ENCODE results near the gene CMYA5.

DNA sequence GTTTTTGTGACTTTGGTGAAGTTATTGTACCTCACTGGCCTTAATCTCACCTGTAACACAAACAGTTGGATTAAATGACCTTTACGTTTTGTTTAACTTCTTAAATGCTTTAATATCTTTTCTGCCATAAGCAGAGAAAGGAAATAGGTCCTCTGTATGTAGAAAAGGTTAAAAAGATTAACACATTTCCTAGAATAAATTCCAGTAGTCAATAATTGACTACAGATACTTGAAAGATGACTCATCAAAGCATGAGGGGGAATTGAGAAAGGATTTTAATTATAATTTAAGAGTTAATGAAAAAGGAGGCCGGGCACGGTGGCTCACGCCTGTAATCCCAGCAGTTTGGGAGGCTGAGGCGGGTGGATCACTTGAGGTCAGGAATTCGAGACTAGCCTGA, 35.8 kb upstream of the CMYA5 start:
- TF ChIP-seq, protein P1, sequence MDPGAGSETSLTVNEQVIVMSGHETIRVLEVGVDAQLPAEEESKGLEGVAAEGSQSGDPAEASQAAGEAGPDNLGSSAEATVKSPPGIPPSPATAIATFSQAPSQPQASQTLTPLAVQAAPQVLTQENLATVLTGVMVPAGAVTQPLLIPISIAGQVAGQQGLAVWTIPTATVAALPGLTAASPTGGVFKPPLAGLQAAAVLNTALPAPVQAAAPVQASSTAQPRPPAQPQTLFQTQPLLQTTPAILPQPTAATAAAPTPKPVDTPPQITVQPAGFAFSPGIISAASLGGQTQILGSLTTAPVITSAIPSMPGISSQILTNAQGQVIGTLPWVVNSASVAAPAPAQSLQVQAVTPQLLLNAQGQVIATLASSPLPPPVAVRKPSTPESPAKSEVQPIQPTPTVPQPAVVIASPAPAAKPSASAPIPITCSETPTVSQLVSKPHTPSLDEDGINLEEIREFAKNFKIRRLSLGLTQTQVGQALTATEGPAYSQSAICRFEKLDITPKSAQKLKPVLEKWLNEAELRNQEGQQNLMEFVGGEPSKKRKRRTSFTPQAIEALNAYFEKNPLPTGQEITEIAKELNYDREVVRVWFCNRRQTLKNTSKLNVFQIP (CRISPR knock-in tag; IDR thresholded peaks at IDR 0.05; ENCODE audit: borderline replicate concordance, low read depth): no peak
- no peak for TF ChIP-seq SNAI2 (CRISPR knock-in tag; IDR thresholded peaks at IDR 0.05)
- TF ChIP-seq, protein P2, sequence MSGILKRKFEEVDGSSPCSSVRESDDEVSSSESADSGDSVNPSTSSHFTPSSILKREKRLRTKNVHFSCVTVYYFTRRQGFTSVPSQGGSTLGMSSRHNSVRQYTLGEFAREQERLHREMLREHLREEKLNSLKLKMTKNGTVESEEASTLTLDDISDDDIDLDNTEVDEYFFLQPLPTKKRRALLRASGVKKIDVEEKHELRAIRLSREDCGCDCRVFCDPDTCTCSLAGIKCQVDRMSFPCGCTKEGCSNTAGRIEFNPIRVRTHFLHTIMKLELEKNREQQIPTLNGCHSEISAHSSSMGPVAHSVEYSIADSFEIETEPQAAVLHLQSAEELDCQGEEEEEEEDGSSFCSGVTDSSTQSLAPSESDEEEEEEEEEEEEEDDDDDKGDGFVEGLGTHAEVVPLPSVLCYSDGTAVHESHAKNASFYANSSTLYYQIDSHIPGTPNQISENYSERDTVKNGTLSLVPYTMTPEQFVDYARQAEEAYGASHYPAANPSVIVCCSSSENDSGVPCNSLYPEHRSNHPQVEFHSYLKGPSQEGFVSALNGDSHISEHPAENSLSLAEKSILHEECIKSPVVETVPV (CRISPR knock-in tag; IDR thresholded peaks at IDR 0.05): no peak
- no peak for TF ChIP-seq ISL1 (CRISPR knock-in tag; IDR thresholded peaks at IDR 0.05)
- TF ChIP-seq ESRRG (CRISPR knock-in tag; IDR thresholded peaks at IDR 0.05): no peak
- TF ChIP-seq, protein P3, sequence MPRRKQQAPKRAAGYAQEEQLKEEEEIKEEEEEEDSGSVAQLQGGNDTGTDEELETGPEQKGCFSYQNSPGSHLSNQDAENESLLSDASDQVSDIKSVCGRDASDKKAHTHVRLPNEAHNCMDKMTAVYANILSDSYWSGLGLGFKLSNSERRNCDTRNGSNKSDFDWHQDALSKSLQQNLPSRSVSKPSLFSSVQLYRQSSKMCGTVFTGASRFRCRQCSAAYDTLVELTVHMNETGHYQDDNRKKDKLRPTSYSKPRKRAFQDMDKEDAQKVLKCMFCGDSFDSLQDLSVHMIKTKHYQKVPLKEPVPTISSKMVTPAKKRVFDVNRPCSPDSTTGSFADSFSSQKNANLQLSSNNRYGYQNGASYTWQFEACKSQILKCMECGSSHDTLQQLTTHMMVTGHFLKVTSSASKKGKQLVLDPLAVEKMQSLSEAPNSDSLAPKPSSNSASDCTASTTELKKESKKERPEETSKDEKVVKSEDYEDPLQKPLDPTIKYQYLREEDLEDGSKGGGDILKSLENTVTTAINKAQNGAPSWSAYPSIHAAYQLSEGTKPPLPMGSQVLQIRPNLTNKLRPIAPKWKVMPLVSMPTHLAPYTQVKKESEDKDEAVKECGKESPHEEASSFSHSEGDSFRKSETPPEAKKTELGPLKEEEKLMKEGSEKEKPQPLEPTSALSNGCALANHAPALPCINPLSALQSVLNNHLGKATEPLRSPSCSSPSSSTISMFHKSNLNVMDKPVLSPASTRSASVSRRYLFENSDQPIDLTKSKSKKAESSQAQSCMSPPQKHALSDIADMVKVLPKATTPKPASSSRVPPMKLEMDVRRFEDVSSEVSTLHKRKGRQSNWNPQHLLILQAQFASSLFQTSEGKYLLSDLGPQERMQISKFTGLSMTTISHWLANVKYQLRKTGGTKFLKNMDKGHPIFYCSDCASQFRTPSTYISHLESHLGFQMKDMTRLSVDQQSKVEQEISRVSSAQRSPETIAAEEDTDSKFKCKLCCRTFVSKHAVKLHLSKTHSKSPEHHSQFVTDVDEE (CRISPR knock-in tag; IDR thresholded peaks at IDR 0.05): no peak
- TF ChIP-seq ARNTL (CRISPR knock-in tag; IDR thresholded peaks at IDR 0.05; ENCODE audit: borderline replicate concordance, low read depth): no peak
- no peak for TF ChIP-seq RARB (CRISPR knock-in tag; IDR thresholded peaks at IDR 0.05)
- no peak for TF ChIP-seq ZFP30 (CRISPR knock-in tag; IDR thresholded peaks at IDR 0.05)
- TF ChIP-seq, protein P4, sequence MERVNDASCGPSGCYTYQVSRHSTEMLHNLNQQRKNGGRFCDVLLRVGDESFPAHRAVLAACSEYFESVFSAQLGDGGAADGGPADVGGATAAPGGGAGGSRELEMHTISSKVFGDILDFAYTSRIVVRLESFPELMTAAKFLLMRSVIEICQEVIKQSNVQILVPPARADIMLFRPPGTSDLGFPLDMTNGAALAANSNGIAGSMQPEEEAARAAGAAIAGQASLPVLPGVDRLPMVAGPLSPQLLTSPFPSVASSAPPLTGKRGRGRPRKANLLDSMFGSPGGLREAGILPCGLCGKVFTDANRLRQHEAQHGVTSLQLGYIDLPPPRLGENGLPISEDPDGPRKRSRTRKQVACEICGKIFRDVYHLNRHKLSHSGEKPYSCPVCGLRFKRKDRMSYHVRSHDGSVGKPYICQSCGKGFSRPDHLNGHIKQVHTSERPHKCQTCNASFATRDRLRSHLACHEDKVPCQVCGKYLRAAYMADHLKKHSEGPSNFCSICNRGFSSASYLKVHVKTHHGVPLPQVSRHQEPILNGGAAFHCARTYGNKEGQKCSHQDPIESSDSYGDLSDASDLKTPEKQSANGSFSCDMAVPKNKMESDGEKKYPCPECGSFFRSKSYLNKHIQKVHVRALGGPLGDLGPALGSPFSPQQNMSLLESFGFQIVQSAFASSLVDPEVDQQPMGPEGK (CRISPR knock-in tag; IDR thresholded peaks at IDR 0.05; ENCODE audit: borderline replicate concordance): no peak
- no peak for TF ChIP-seq ZFP3 (CRISPR knock-in tag; IDR thresholded peaks at IDR 0.05)
